IMR-90 (cell line): ENCODE data around the gene SYNGR1. TPM values are rescaled to one million over a fixed set of nuclear protein-coding genes. Genes with fewer than 3 reads are reported as not detected.

Experiments
- ATAC-seq: fragments of 200-7000 bp; cut with Tn5 transposase; 2 replicates; pipeline ENCODE4 v1.9.1; 2020; ENCODE audit warnings: low read depth, mild to moderate bottlenecking, moderate library complexity
- BruUV-seq: library from RNA; stranded (reverse); fragments of 400-500 nt; replicated peaks from 2 replicates; lab custom pipeline; 2021; lab: Mats Ljungman, UMichigan
- CTCF ChIA-PET: fragments of 300-600 bp; formaldehyde crosslinking; extraction: SDS; loops from one replicate; lab custom pipeline; 2021; ENCODE audit warnings: antibody characterized with exemption; lab: Yijun Ruan, JAX
- POLR2A ChIA-PET: fragments of 300-600 bp; sonication (Branson Sonifier 250); formaldehyde crosslinking; loops from one replicate; lab custom pipeline; 2022; ENCODE audit warnings: antibody characterized with exemption; ENCODE audit not compliant: unreplicated experiment; lab: Charles Lee
- DNase-seq: peaks from one replicate; pipeline ENCODE4 v3.0.0; 2013
- H2AFZ ChIP-seq: replicated peaks from 2 replicates; pipeline ENCODE3; 2013; ENCODE audit warnings: low read length, mild to moderate bottlenecking; ENCODE audit not compliant: poor library complexity
- H2AK5ac ChIP-seq: 2 replicates; pipeline ENCODE4 v1.6.1; 2013; ENCODE audit warnings: low read depth, low read length, inconsistent platforms
- H2AK9ac ChIP-seq: replicated peaks from 2 replicates; pipeline ENCODE3; 2013; ENCODE audit warnings: mild to moderate bottlenecking, low read depth, low read length, moderate library complexity; ENCODE audit not compliant: poor library complexity
- H2BK120ac ChIP-seq: 2 replicates; pipeline ENCODE4 v1.6.1; 2013; ENCODE audit warnings: low read depth, low read length, inconsistent platforms
- H2BK15ac ChIP-seq: 3 replicates; pipeline ENCODE4 v1.6.1; 2013; ENCODE audit warnings: low read depth, low read length, inconsistent platforms
- H2BK20ac ChIP-seq: 2 replicates; pipeline ENCODE4 v1.6.1; 2013; ENCODE audit warnings: low read depth, mild to moderate bottlenecking, inconsistent platforms, low read length, moderate library complexity
- H2BK5ac ChIP-seq: 2 replicates; pipeline ENCODE4 v1.6.1; 2013; ENCODE audit warnings: mild to moderate bottlenecking, low read depth, low read length, inconsistent platforms; ENCODE audit not compliant: poor library complexity, severe bottlenecking
- H3K14ac ChIP-seq: replicated peaks from 2 replicates; pipeline ENCODE4 v1.6.1; 2013; ENCODE audit warnings: low read depth, low read length, inconsistent platforms
- H3K18ac ChIP-seq: 2 replicates; pipeline ENCODE4 v1.6.1; 2013; ENCODE audit warnings: low read depth, low read length, control low read depth
- H3K23ac ChIP-seq: 2 replicates; pipeline ENCODE4 v1.6.1; 2013; ENCODE audit warnings: low read depth, low read length, inconsistent platforms
- H3K27ac ChIP-seq: 2 replicates; pipeline ENCODE4 v1.5.1; 2013; ENCODE audit warnings: mild to moderate bottlenecking, control low read depth, low read length; ENCODE audit not compliant: insufficient read depth
- H3K27me3 ChIP-seq: 2 replicates; pipeline ENCODE4 v1.6.1; 2013; ENCODE audit warnings: low read length; ENCODE audit not compliant: control insufficient read depth, insufficient read depth
- H3K36me3 ChIP-seq: 2 replicates; pipeline ENCODE4 v1.6.1; 2013; ENCODE audit warnings: low read length, mixed read lengths; ENCODE audit not compliant: control insufficient read depth, insufficient read depth
- H3K4ac ChIP-seq: 2 replicates; pipeline ENCODE4 v1.6.1; 2013; ENCODE audit warnings: low read depth, low read length, inconsistent platforms
- H3K4me1 ChIP-seq: 2 replicates; pipeline ENCODE4 v1.6.1; 2013; ENCODE audit warnings: low read length, mixed read lengths; ENCODE audit not compliant: control insufficient read depth, insufficient read depth
- H3K4me2 ChIP-seq: 2 replicates; pipeline ENCODE4 v1.6.1; 2013; ENCODE audit warnings: low read depth, mild to moderate bottlenecking, control low read depth, low read length, moderate library complexity
- H3K4me3 ChIP-seq: 2 replicates; pipeline ENCODE4 v1.5.1; 2013; ENCODE audit warnings: low read depth, mild to moderate bottlenecking, control low read depth, low read length, moderate library complexity; ENCODE audit not compliant: insufficient read depth
- H3K56ac ChIP-seq: 2 replicates; pipeline ENCODE4 v1.6.1; 2013; ENCODE audit warnings: low read length, inconsistent platforms; ENCODE audit not compliant: insufficient read depth; ENCODE audit errors: extremely low read depth
- H3K79me1 ChIP-seq, 2 experiments: 2 replicates each; pipeline ENCODE4 v1.6.1; 2013; ENCODE audit warnings: low read length in 2 of 2, inconsistent platforms in 1 of 2, low read depth in 1 of 2
- H3K9ac ChIP-seq: 2 replicates; pipeline ENCODE4 v1.6.1; 2013; ENCODE audit warnings: low read depth, low read length, control low read depth
- H3K9me1 ChIP-seq: 2 replicates; pipeline ENCODE4 v1.6.1; 2013; ENCODE audit warnings: low read length, inconsistent platforms; ENCODE audit not compliant: insufficient read depth
- H3K9me3 ChIP-seq: 2 replicates; pipeline ENCODE4 v1.6.1; 2013; ENCODE audit warnings: low read length; ENCODE audit not compliant: control insufficient read depth, insufficient read depth
- H4K20me1 ChIP-seq: 2 replicates; pipeline ENCODE4 v1.6.1; 2013; ENCODE audit warnings: low read length, inconsistent platforms; ENCODE audit not compliant: insufficient read depth
- H4K5ac ChIP-seq: 2 replicates; pipeline ENCODE4 v1.6.1; 2013; ENCODE audit warnings: mild to moderate bottlenecking, low read depth, low read length, control low read depth
- H4K8ac ChIP-seq, 2 experiments: 2 replicates each; pipeline ENCODE4 v1.6.1; 2013; ENCODE audit warnings: low read depth in 2 of 2, low read length in 2 of 2, control low read depth in 1 of 2, inconsistent platforms in 1 of 2
- H4K91ac ChIP-seq: 2 replicates; pipeline ENCODE4 v1.6.1; 2013; ENCODE audit warnings: low read depth, low read length, inconsistent platforms; ENCODE audit not compliant: insufficient read depth
- NFE2L2 ChIP-seq: fragments of 150-350 bp; IDR thresholded peaks from 2 replicates; pipeline ENCODE4 v1.6.1; 2016; ENCODE audit warnings: low read depth, mild to moderate bottlenecking, low read length
- WGBS, 2 experiments: methylation state at CpG; one replicate each; pipeline versions ENCODE4 v1.1.5 to v1.1.7; 2013; ENCODE audit warnings: missing lambda C conversion rate in 2 of 2; ENCODE audit not compliant: insufficient read length in 1 of 2; ENCODE audit errors: extremely low coverage in 2 of 2; 5-methylcytosine and 5-hydroxymethylcytosine counted together
- dilution Hi-C: fragments of 300-500 bp; cut with HindIII; formaldehyde crosslinking; loops from one replicate; pipeline ENCODE4 v1.14.3; 2018; ENCODE audit warnings: low sequenced_read_pairs; ENCODE audit not compliant: unreplicated experiment
- in situ Hi-C: fragments of 300-500 bp; cut with MboI; formaldehyde crosslinking; loops from 3 replicates; pipeline ENCODE4 v1.14.3; 2019; ENCODE audit warnings: low sequenced_read_pairs, inconsistent platforms, mixed read lengths
- intact Hi-C: fragments of 100-400 bp; cut with micrococcal nuclease; formaldehyde crosslinking; loops from 2 replicates; pipeline ENCODE4 v1.10.0; 2022
- polyA plus RNA-seq, 3 experiments: library from polyadenylated mRNA; depleted of rRNA; stranded (reverse); fragments of >200 nt; gene quantifications; 2 replicates each; pipeline ENCODE4 v1.2.3, GENCODE V29; 2012; ENCODE audit warnings: low replicate concordance in 1 of 3
- total RNA-seq: library from RNA; depleted of rRNA; stranded (reverse); fragments of >200 nt; gene quantifications from 2 replicates; pipeline ENCODE4 v1.2.3, GENCODE V29; 2012

The SYNGR1 gene
- total and polyA plus RNA-seq, 2 of the 4 experiments (the other 2 are of a cell fraction), result 6.3 to 81.5 TPM

DNA sequence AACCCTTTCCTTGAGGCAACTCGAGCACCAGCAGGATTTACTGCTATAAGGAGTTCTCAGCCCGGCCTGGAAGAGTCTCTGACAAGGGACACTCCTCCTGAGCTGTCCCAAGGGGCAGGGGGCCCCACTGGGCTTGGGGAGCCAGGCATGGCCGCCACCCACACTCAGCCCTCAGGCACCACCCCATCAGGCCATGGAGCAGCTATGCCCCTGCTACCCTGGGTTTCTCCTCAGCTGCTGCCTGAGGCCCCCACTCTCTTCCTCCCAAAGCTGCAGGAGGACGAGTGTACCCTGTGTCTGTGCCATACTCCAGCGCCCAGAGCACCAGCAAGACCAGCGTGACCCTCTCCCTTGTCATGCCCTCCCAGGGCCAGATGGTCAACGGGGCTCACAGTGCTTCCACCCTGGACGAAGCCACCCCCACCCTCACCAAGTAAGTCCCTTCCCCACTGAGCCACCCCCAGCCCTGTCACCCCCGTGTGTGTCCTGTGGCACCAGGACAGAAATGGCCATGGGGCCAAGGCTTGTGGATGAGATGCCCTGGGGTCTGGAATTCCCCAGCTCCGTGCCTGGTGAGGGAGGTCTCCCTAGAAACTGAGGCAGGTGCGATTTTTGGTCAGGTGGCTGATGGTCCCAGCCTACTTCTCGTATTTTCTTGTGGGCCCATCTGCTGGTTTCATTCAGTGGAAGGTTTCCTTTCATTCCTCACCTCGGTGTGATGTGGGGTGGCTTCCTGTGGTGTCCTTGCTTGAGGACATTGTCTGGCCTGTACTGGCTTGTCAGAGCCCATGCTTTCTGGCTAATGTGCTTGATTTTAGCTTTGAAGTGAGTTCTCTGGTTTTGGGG is 78.2 kb downstream of the SYNGR1 start:
- no peak overlapping the region for H2AK9ac ChIP-seq
- dilution Hi-C loops (no loop called here), in situ Hi-C loops (no loop called here), intact Hi-C loops (no loop called here)
- H2BK120ac ChIP-seq, result no peak overlapping the region
- BruUV-seq, result no TSS peak
- no peak overlapping the region for H2AFZ ChIP-seq
- H3K4me1 ChIP-seq, result peaks cover 4% of the 10 kb centered on the region; the same call in 1 of the 2 replicates
- DNase-seq (no peak), ATAC-seq (no peak)
- TF ChIP-seq NFE2L2, result no peak
- WGBS, 2 experiments, result 89% methylated on average over 7 of the region's 13 CpGs; no CpG with 5 or more reads in 1 of the 2 experiments
- H2AK5ac ChIP-seq, result no peak overlapping the region
- no peaks in the 10 kb centered on the region; the same call in none of the 2 replicates for H4K20me1 ChIP-seq
- H3K79me1 ChIP-seq, result no peaks in the 10 kb centered on the region
- no peaks in the 10 kb centered on the region for H3K9me3 ChIP-seq
- no peak overlapping the region for H3K4me3 ChIP-seq
- no peak overlapping the region for H2BK20ac ChIP-seq
- POLR2A ChIA-PET, result no interaction called here
- no peak overlapping the region for H3K18ac ChIP-seq
- no peak overlapping the region for H3K4me2 ChIP-seq
- no peak overlapping the region for H3K14ac ChIP-seq
- no peak overlapping the region for H3K27ac ChIP-seq
- H4K91ac ChIP-seq, result no peak overlapping the region
- no peak overlapping the region for H3K56ac ChIP-seq
- H3K4ac ChIP-seq, result no peak overlapping the region
- no peak overlapping the region for H3K23ac ChIP-seq
- 0 out of 2 replicates have a peak, but pooled peaks cover 8% of the 10 kb centered on the region for H3K9me1 ChIP-seq
- H4K8ac ChIP-seq, result no peak overlapping the region
- H3K9ac ChIP-seq, result no peak overlapping the region
- CTCF ChIA-PET, result no interaction called here
- H3K36me3 ChIP-seq, result peaks cover 59% of the 10 kb centered on the region
- no peak overlapping the region for H2BK15ac ChIP-seq
- H2BK5ac ChIP-seq, result no peak overlapping the region
- H4K5ac ChIP-seq, result no peak overlapping the region
- H3K27me3 ChIP-seq, result no peaks in the 10 kb centered on the region
